Stomach (tissue), 4 donors: Measurements from ENCODE around the gene RBM43.

ENCODE experiments used
- EP300 ChIP-seq: sonication (generic); formaldehyde crosslinking; IDR thresholded peaks from one replicate; pipeline ENCODE4 v1.6.1; 2017; ENCODE audit warnings: antibody characterized with exemption
- POLR2A ChIP-seq, 4 donors: fragments of 450-650 bp; IDR thresholded peaks; one replicate each; pipeline ENCODE4 v1.6.1; 2016; ENCODE audit warnings: antibody characterized with exemption in 4 of 4, control low read depth in 2 of 4, mild to moderate bottlenecking in 1 of 4, moderate library complexity in 1 of 4
- POLR2AphosphoS5 ChIP-seq, 3 donors: sonication (generic); formaldehyde crosslinking; IDR thresholded peaks; one replicate each; pipeline ENCODE4 v1.6.1; 2016; ENCODE audit warnings: antibody characterized with exemption in 3 of 3
- TF ChIP-seq, protein P1 (sequence below), 7 experiments: fragments of 450-650 bp in 4 of 7; fragments of 200-600 bp in 3 of 7; sonication (generic) in 3 of 7; IDR thresholded peaks; one replicate each; pipeline ENCODE4 v1.5.1; 2016 to 2019; ENCODE audit warnings: antibody characterized with exemption in 7 of 7, control low read depth in 2 of 7, mild to moderate bottlenecking in 1 of 7

DNA sequence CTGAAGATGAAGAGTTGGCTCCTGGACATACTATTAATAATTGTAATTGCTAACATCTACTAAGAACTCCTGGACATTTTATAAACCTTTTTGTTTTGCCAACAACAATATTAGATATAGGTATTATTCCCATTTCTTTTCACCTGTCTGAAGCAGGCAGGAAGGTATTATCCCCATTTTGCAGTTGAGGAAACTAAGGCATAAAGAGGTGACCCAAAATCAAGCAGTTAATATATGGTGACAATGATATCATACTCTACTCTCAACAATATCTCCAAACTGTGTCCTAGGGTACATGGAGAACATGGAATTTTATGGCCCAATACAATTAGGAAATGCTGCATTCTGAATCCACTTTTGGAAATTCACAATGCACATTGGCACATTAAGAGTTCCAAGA lies 29.6 kb upstream of the RBM43 start:
- TF ChIP-seq, protein P1, sequence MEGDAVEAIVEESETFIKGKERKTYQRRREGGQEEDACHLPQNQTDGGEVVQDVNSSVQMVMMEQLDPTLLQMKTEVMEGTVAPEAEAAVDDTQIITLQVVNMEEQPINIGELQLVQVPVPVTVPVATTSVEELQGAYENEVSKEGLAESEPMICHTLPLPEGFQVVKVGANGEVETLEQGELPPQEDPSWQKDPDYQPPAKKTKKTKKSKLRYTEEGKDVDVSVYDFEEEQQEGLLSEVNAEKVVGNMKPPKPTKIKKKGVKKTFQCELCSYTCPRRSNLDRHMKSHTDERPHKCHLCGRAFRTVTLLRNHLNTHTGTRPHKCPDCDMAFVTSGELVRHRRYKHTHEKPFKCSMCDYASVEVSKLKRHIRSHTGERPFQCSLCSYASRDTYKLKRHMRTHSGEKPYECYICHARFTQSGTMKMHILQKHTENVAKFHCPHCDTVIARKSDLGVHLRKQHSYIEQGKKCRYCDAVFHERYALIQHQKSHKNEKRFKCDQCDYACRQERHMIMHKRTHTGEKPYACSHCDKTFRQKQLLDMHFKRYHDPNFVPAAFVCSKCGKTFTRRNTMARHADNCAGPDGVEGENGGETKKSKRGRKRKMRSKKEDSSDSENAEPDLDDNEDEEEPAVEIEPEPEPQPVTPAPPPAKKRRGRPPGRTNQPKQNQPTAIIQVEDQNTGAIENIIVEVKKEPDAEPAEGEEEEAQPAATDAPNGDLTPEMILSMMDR (IDR thresholded peaks at IDR 0.05) = no peak
- no peak for TF ChIP-seq POLR2AphosphoS5 (IDR thresholded peaks at IDR 0.05)
- no peak for TF ChIP-seq POLR2A (IDR thresholded peaks at IDR 0.05)
- TF ChIP-seq EP300 = no peak
